T-helper 17 cell (primary cell): ENCODE data around the gene KCNJ12. TPM values are rescaled to one million over a fixed set of nuclear protein-coding genes. Genes with fewer than 3 reads are reported as not detected.
"Not testable (repeated sequence)": the region's sequence is repeated elsewhere in the genome, so short reads cannot be mapped to it uniquely, and the experiment has no call there.

ENCODE experiments used
- ATAC-seq: fragments of 150-1000 bp; cut with Tn5 transposase; 2 replicates; pipeline ENCODE4 v1.10.0; 2021; ENCODE audit warnings: mild to moderate bottlenecking, moderate library complexity
- DNase-seq, 3 donors: peaks; one replicate each; pipeline versions ENCODE4 v3.0.0 to v3.0.0-alpha.2; 2020 to 2021
- H3K9me3 ChIP-seq: one replicate; pipeline ENCODE4 v1.7.0; 2013; ENCODE audit warnings: low read length, mild to moderate bottlenecking; ENCODE audit not compliant: control insufficient read depth, poor library complexity, severe bottlenecking
- H3K27ac Mint-ChIP-seq: one replicate; pipeline ENCODE4 v1.8.0; 2022; ENCODE audit warnings: mild to moderate bottlenecking, moderate library complexity, mixed read lengths
- H3K27me3 Mint-ChIP-seq: one replicate; pipeline ENCODE4 v1.8.0; 2022; ENCODE audit warnings: mixed read lengths
- H3K36me3 Mint-ChIP-seq: one replicate; pipeline ENCODE4 v1.8.0; 2022; ENCODE audit warnings: low read depth, mixed read lengths
- H3K4me1 Mint-ChIP-seq: one replicate; pipeline ENCODE4 v1.8.0; 2022; ENCODE audit warnings: mild to moderate bottlenecking, mixed read lengths
- H3K4me3 Mint-ChIP-seq: one replicate; pipeline ENCODE4 v1.8.0; 2022; ENCODE audit warnings: mild to moderate bottlenecking, moderate library complexity, mixed read lengths
- total RNA-seq, 4 donors: library from RNA in 2 of 4; stranded (reverse) in 2 of 4; gene quantifications; one replicate each; pipeline ENCODE4 v1.2.3 and lab custom pipeline; 2022 to 2026

Gene KCNJ12
- total RNA-seq (under 1 TPM in 1 of 2 donors, not detected in 1; 0.12 TPM), total RNA-seq (lab: John Stamatoyannopoulos, UW) (0 to 0.08 reads per million in 2 donors)

GRCh38 chr17:21376081-21376758 lies at the start of gene KCNJ12:
Gene KCNJ12, plus strand, starts transcription at chr17:21376357. Its CDS starts 38,986 bp downstream, at chr17:21415343.
- H3K27ac Mint-ChIP-seq, result no peak within 1 kb of the TSS
- no peak for DNase-seq
- peak within 1 kb of the TSS; percentile 66 for H3K4me3 Mint-ChIP-seq
- peaks cover 6% of the 10 kb centered on the region for H3K36me3 Mint-ChIP-seq
- ATAC-seq, result no peak
- no peaks in the 10 kb centered on the region for H3K9me3 ChIP-seq
- H3K27me3 Mint-ChIP-seq, result peaks cover 38% of the 10 kb centered on the region
- peaks cover 3% of the 10 kb centered on the region for H3K4me1 Mint-ChIP-seq

- not testable (repeated sequence) for DNase-seq, H3K4me3 Mint-ChIP-seq, H3K4me1 Mint-ChIP-seq, ATAC-seq, H3K27me3 Mint-ChIP-seq, H3K9me3 ChIP-seq, H3K27ac Mint-ChIP-seq, H3K36me3 Mint-ChIP-seq
Measured at GRCh38 chr17:21327921-21328320, 48.2 kb upstream of the KCNJ12 start.

GRCh38 chr17:21328778-21329177 lies 47.4 kb upstream of the KCNJ12 start:
- H3K4me1 Mint-ChIP-seq, DNase-seq, H3K36me3 Mint-ChIP-seq, H3K27ac Mint-ChIP-seq, H3K27me3 Mint-ChIP-seq, ATAC-seq, H3K9me3 ChIP-seq, H3K4me3 Mint-ChIP-seq: not testable (repeated sequence)

- H3K27ac Mint-ChIP-seq, result no peak overlapping the region
- no peaks in the 10 kb centered on the region for H3K9me3 ChIP-seq
- H3K36me3 Mint-ChIP-seq, result no peaks in the 10 kb centered on the region
- H3K27me3 Mint-ChIP-seq, result peaks cover 3% of the 10 kb centered on the region
- no peak for DNase-seq
- ATAC-seq, result no peak
- H3K4me3 Mint-ChIP-seq, result no peak overlapping the region
- H3K4me1 Mint-ChIP-seq, result peaks cover 1% of the 10 kb centered on the region
Measured at GRCh38 chr17:21330436-21331160, 45.6 kb upstream of the KCNJ12 start.

GRCh38 chr17:21336541-21337294 lies 39.4 kb upstream of the KCNJ12 start:
- not testable (repeated sequence) for H3K4me1 Mint-ChIP-seq, H3K27me3 Mint-ChIP-seq, H3K4me3 Mint-ChIP-seq, H3K27ac Mint-ChIP-seq, ATAC-seq, H3K9me3 ChIP-seq, DNase-seq, H3K36me3 Mint-ChIP-seq

GRCh38 chr17:21337981-21338625 lies 38.1 kb upstream of the KCNJ12 start:
- H3K4me3 Mint-ChIP-seq, DNase-seq, H3K9me3 ChIP-seq, ATAC-seq, H3K36me3 Mint-ChIP-seq, H3K4me1 Mint-ChIP-seq, H3K27ac Mint-ChIP-seq, H3K27me3 Mint-ChIP-seq: not testable (repeated sequence)

- Mint-ChIP-seq H3K4me1 (no peaks in the 10 kb centered on the region), H3K27me3 (peaks cover 5% of the 10 kb centered on the region), H3K36me3 (no peaks in the 10 kb centered on the region), H3K27ac (no peak overlapping the region), H3K4me3 (no peak overlapping the region)
- ATAC-seq (no peak), DNase-seq (no peak)
- H3K9me3 ChIP-seq, result no peaks in the 10 kb centered on the region
Measured at GRCh38 chr17:21339011-21339410, 37.1 kb upstream of the KCNJ12 start.

GRCh38 chr17:21339571-21339970 lies 36.6 kb upstream of the KCNJ12 start:
- not testable (repeated sequence) for H3K36me3 Mint-ChIP-seq, H3K27me3 Mint-ChIP-seq, H3K27ac Mint-ChIP-seq, ATAC-seq, H3K9me3 ChIP-seq, H3K4me3 Mint-ChIP-seq, DNase-seq, H3K4me1 Mint-ChIP-seq

- DNase-seq, ATAC-seq, H3K4me3 Mint-ChIP-seq, H3K36me3 Mint-ChIP-seq, H3K27me3 Mint-ChIP-seq, H3K4me1 Mint-ChIP-seq, H3K27ac Mint-ChIP-seq, H3K9me3 ChIP-seq: not testable (repeated sequence)
Measured at GRCh38 chr17:21340407-21340806, 35.8 kb upstream of the KCNJ12 start.

- ATAC-seq, H3K27me3 Mint-ChIP-seq, H3K9me3 ChIP-seq, DNase-seq, H3K4me3 Mint-ChIP-seq, H3K27ac Mint-ChIP-seq, H3K36me3 Mint-ChIP-seq, H3K4me1 Mint-ChIP-seq: not testable (repeated sequence)
Measured at GRCh38 chr17:21341279-21341678, 34.9 kb upstream of the KCNJ12 start.

- not testable (repeated sequence) for H3K4me3 Mint-ChIP-seq, ATAC-seq, H3K9me3 ChIP-seq, H3K27me3 Mint-ChIP-seq, H3K4me1 Mint-ChIP-seq, DNase-seq, H3K36me3 Mint-ChIP-seq, H3K27ac Mint-ChIP-seq
Measured at GRCh38 chr17:21341925-21342540, 34.1 kb upstream of the KCNJ12 start.

GRCh38 chr17:21343061-21343949 lies 32.9 kb upstream of the KCNJ12 start:
- not testable (repeated sequence) for H3K9me3 ChIP-seq, H3K36me3 Mint-ChIP-seq, H3K27ac Mint-ChIP-seq, H3K4me3 Mint-ChIP-seq, H3K27me3 Mint-ChIP-seq, ATAC-seq, DNase-seq, H3K4me1 Mint-ChIP-seq
